Psoas muscle (tissue), 8 donors: ENCODE data around the gene ATRNL1. TPM values are rescaled to one million over a fixed set of nuclear protein-coding genes. Genes with fewer than 3 reads are reported as not detected.
"Not testable (repeated sequence)": the region's sequence is repeated elsewhere in the genome, so short reads cannot be mapped to it uniquely, and the experiment has no call there.

Experiments
- ATAC-seq, 4 donors: fragments of 200-7000 bp; cut with Tn5 transposase; one replicate each; pipeline ENCODE4 v1.9.1; 2020; ENCODE audit warnings: moderate library complexity in 3 of 4, mild to moderate bottlenecking in 2 of 4
- DNase-seq, 2 donors: peaks; one replicate each; pipeline ENCODE4 v3.0.0-alpha.2; 2020
- H3K27ac ChIP-seq: fragments of 200-600 bp; one replicate; pipeline ENCODE4 v1.8.0; 2022
- H3K27me3 ChIP-seq, 3 donors: fragments of 200-600 bp in 1 of 3; one replicate each; pipeline versions ENCODE4 v1.6.1 to v1.8.0; 2013 to 2022; ENCODE audit warnings: low read length in 2 of 3, mild to moderate bottlenecking in 2 of 3, moderate library complexity in 1 of 3; ENCODE audit not compliant: insufficient read depth in 3 of 3
- H3K36me3 ChIP-seq, 2 donors: fragments of 200-600 bp in 1 of 2; one replicate each; pipeline versions ENCODE4 v1.6.1 to v1.8.0; 2013 to 2022; ENCODE audit warnings: low read depth in 1 of 2, mild to moderate bottlenecking in 1 of 2, moderate library complexity in 1 of 2; ENCODE audit not compliant: insufficient read depth in 1 of 2
- H3K4me1 ChIP-seq: fragments of 200-600 bp; one replicate; pipeline ENCODE4 v1.8.0; 2022
- H3K4me3 ChIP-seq: fragments of 200-600 bp; one replicate; pipeline ENCODE4 v1.8.0; 2022; ENCODE audit warnings: mild to moderate bottlenecking
- H3K9me3 ChIP-seq: fragments of 200-600 bp; one replicate; pipeline ENCODE4 v1.8.0; 2022
- CTCF ChIP-seq: fragments of 200-600 bp; IDR thresholded peaks from one replicate; pipeline ENCODE4 v1.8.0; 2022; ENCODE audit warnings: antibody characterized with exemption
- WGBS, 3 donors: extraction: QIAGEN DNeasy Blood & Tissue Kit; methylation state at CpG; one replicate each; pipeline versions ENCODE4 v1.1.6 to v1.1.7; 2013; 5-methylcytosine and 5-hydroxymethylcytosine counted together
- intact Hi-C, 2 donors: fragments of 100-400 bp; cut with DNase I; formaldehyde crosslinking; loops; one replicate each; pipeline versions ENCODE4 v1.11.0 to v1.14.2; 2022
- polyA plus RNA-seq, 3 donors: library from polyadenylated mRNA; stranded (reverse); fragments of 200-250 nt; gene quantifications; one replicate each; pipeline ENCODE4 v1.2.3, GENCODE V29; 2013
- total RNA-seq, 4 donors: library from RNA; stranded (reverse); fragmentation: NEBNext Ultra II Directional in 2 of 4; extraction: Animal tissue kit (Norgen Biotek cat#: 25700) in 2 of 4; gene quantifications; one replicate each; pipeline versions ENCODE4 v1.2.1 to v1.2.4, GENCODE V29; 2021 to 2023
- donor health status: healthy with polysubstance abuse.
- donor health status: DM: no; HTN: no; CAD: no; lungs with moderate emphysema.
- donor health status: Bipolar disorder and iron deficiency.
- donor health status: healthy.
- donor health status: DM: yes; HTN: yes; CAD: no.
- donor health status: DM: no; HTN: no; CAD: no.
- donor health status: DM: no; HTN: no; CAD: no.
- donor health status: DM: yes; HTN: yes; CAD: no.

ATRNL1 gene
- total and polyA plus RNA-seq, 7 donors: 0.01 to 7.1 (median 2.2) TPM

- whole genome bisulfite sequencing, 3 donors: 80 to 88% (median 87%) methylated on average over 2 of the region's 2 CpGs
- no peak for TF ChIP-seq CTCF
- intact Hi-C loops: no loop called here
Measured at GRCh38 chr10:115514895-115515294, 421.7 kb downstream of the ATRNL1 start.

GRCh38 chr10:115525141-115525540, 432.0 kb downstream of the ATRNL1 start:
- intact Hi-C loops: no loop called here
- H3K27ac ChIP-seq: no peak overlapping the region
- no peaks in the 10 kb centered on the region for H3K36me3 ChIP-seq
- H3K27me3 ChIP-seq: no peaks in the 10 kb centered on the region
- WGBS, 3 donors: 54 to 65% (median 60%) methylated on average over 5 of the region's 5 CpGs
- DNase-seq: no peak
- no peak overlapping the region for H3K4me3 ChIP-seq
- H3K4me1 ChIP-seq: no peaks in the 10 kb centered on the region
- no peaks in the 10 kb centered on the region for H3K9me3 ChIP-seq
- ATAC-seq: no peak
- no peak for TF ChIP-seq CTCF

More at GRCh38 chr10:115514895-115515294, 421.7 kb downstream of the ATRNL1 start:
- Histone ChIP-seq H3K27ac (no peak overlapping the region), H3K36me3 (no peaks in the 10 kb centered on the region), H3K4me1 (no peaks in the 10 kb centered on the region), H3K27me3 (no peaks in the 10 kb centered on the region), H3K4me3 (no peak overlapping the region), H3K9me3 (peaks cover 3% of the 10 kb centered on the region)
- DNase-seq (no peak), ATAC-seq (no peak)

- H3K9me3 ChIP-seq, ATAC-seq, DNase-seq, H3K36me3 ChIP-seq, H3K4me1 ChIP-seq, H3K27me3 ChIP-seq, H3K4me3 ChIP-seq, intact Hi-C loops, H3K27ac ChIP-seq: not testable (repeated sequence)
Measured at GRCh38 chr10:115527682-115528081, 434.5 kb downstream of the ATRNL1 start.

GRCh38 chr10:115536401-115536800, 443.2 kb downstream of the ATRNL1 start:
- H3K4me1 ChIP-seq, H3K27me3 ChIP-seq, ATAC-seq, H3K36me3 ChIP-seq, intact Hi-C loops, H3K9me3 ChIP-seq, H3K4me3 ChIP-seq, H3K27ac ChIP-seq, DNase-seq: not testable (repeated sequence)
- 90 to 94% (median 93%) methylated on average over 16 to 18 of the region's 18 CpGs for WGBS, 3 donors

GRCh38 chr10:115539142-115539762, 446.1 kb downstream of the ATRNL1 start:
- DNase-seq (no peak), ATAC-seq (no peak)
- no peak overlapping the region for H3K27ac ChIP-seq
- no peaks in the 10 kb centered on the region for H3K4me1 ChIP-seq
- no peaks in the 10 kb centered on the region for H3K36me3 ChIP-seq
- no peak for TF ChIP-seq CTCF
- H3K27me3 ChIP-seq: no peaks in the 10 kb centered on the region
- no peak overlapping the region for H3K4me3 ChIP-seq
- H3K9me3 ChIP-seq: no peaks in the 10 kb centered on the region
- intact Hi-C loops: no loop called here

- H3K4me1 ChIP-seq: no peaks in the 10 kb centered on the region
- no peaks in the 10 kb centered on the region for H3K27me3 ChIP-seq
- H3K4me3 ChIP-seq: no peak overlapping the region
- TF ChIP-seq CTCF: no peak
- 56 to 63% (median 60%) methylated on average over 3 of the region's 3 CpGs for WGBS, 3 donors
- H3K27ac ChIP-seq: no peak overlapping the region
- H3K9me3 ChIP-seq: no peaks in the 10 kb centered on the region
- ATAC-seq (no peak), DNase-seq (no peak)
- intact Hi-C loops: no loop called here
- no peaks in the 10 kb centered on the region for H3K36me3 ChIP-seq
Measured at GRCh38 chr10:115555887-115556402, 462.8 kb downstream of the ATRNL1 start.
